ENCODE results near the gene FADS3. TPM values are rescaled to one million over a fixed set of nuclear protein-coding genes. Genes with fewer than 3 reads are reported as not detected.

Gene FADS3
- total RNA-seq, 4 donors from 2014 or later, result 9.5 to 76.7 (median 18.4) TPM

Small RNA genes within 50 kb of the gene (small RNA-seq; reads per million reads assigned to genes)
- gene MIR6746 (0 reads per million in 2 donors), gene RNU6-1243P (0 reads per million in 2 donors)

Other genes with a start within 250 kb of the FADS3 start
- gene DAGLA, start 211.2 kb downstream of the FADS3 start, total RNA-seq, result 10 to 100 TPM in 2 of 4 donors, 1 to 10 TPM in 2; 5.8 to 18.9 (median 10.2) TPM
- gene MYRF, start 138.9 kb downstream of the FADS3 start, total RNA-seq, result 10 to 100 TPM; 18.2 to 80.9 (median 49.9) TPM
- gene TMEM258, start 98.9 kb downstream of the FADS3 start, total RNA-seq, result 10 to 100 TPM in 3 of 4 donors, not detected in 1; 28.7 to 34.7 (median 34.5) TPM
- gene FEN1, start 98.6 kb downstream of the FADS3 start, total RNA-seq, result 10 to 100 TPM in 1 of 4 donors, 1 to 10 TPM in 3; 4.3 to 33.0 (median 8.8) TPM
- gene FADS1, start 74.5 kb downstream of the FADS3 start, total RNA-seq, result 1 to 10 TPM; 4.9 to 9.9 (median 6.7) TPM
- 10 to 100 TPM in 2 of 4 donors, 1 to 10 TPM in 2; 1.6 to 30.7 (median 12.0) TPM for gene FADS2, start 63.2 kb downstream of the FADS3 start, total RNA-seq
- 10 to 100 TPM in 1 of 4 donors, 1 to 10 TPM in 3; 1.1 to 28.1 (median 5.7) TPM for gene RAB3IL1, start 26.0 kb upstream of the FADS3 start, total RNA-seq
- gene BEST1, start 58.8 kb upstream of the FADS3 start, total RNA-seq, result 1 to 10 TPM in 3 of 4 donors, under 1 TPM in 1; 0.47 to 4.1 (median 2.3) TPM
- 1,000 to 10,000 TPM; 3,399 to 5,471 (median 4,336) TPM for gene FTH1, start 76.1 kb upstream of the FADS3 start, total RNA-seq
- 100 to 1,000 TPM in 1 of 4 donors, 10 to 100 TPM in 3; 21.4 to 120 (median 31.4) TPM for gene INCENP, start 232.5 kb upstream of the FADS3 start, total RNA-seq

All from Peyer's patch (tissue), 4 donors.